ENCODE data around the gene BMPR1A.
"Not testable (repeated sequence)": the region's sequence is repeated elsewhere in the genome, so short reads cannot be mapped to it uniquely, and the experiment has no call there.

BMPR1A gene

GRCh38 chr10:86962136-86962980, 205.9 kb downstream of the BMPR1A start:
- H3K4me3 ChIP-seq (ENCODE audit: low read depth, low read length) = no peak overlapping the region

GRCh38 chr10:86962981-86963310, 206.5 kb downstream of the BMPR1A start:
- no peak overlapping the region for H3K4me3 ChIP-seq (ENCODE audit: low read depth, low read length)

DNA sequence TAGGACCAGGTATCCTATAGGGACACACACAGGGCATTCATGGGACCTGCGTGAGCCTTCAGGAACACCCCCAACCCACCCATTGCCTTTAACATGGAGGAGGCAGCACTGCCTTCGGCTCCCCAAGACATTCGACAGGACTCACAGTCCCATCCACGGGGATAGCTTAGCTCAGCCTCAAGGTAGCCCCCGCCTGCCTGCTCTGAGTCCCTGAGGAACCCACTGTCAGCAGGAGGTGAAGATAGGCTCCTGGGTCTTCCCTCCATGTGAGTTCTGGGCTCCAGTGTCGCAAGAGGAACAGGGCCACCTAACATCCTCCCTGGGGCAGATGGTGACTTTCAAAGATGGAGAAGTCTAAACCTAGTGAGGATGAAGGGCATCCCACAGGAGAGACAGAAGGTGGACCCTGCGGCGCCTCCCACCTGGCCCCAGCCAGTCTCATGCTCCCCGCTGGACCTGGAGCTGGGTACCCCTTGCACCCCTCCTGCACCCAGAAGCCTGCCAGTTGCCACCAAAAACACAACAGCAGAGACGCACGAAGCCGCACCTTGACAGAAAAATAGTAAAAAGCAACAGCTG, 207.0 kb downstream of the BMPR1A start:
- no peak overlapping the region for H3K4me3 ChIP-seq (ENCODE audit: low read depth, low read length)

DNA sequence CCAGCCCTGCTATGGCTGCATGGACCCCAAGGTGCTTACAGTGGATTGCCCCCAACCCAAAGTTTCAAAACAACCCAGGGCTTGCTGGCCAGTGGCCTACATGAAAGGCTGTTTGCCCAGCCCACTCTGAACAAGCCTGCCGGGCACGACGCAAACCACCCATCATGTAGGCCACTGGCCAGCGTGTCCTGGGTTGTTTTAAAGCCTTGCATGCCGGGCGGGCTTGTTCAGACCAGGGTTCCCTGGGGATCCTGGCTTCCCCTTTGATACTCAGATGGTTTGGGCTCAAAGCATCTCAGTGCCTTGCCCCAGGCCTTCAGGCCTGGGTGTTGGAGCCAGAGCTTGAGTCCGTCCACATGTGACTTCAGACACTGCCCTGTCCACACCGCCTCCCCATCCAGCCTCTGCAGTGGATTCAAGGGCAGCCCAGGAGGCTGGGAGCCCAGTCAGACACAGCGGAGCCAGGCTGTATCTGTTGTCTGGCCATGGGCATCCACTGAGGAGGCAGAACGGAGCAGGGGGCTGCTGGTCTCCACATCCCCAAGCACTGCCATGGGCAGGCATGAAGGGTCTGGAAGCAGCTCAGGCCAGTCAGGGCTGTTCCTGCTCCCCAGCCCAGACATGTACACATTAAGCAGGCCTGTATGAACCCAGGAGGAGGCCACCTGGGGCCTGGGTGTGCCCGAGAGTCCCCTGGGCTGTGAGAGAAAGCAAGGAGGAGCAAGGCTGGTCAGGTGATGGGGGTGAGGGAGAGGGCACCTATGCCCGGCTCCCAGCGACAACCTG, 207.8 kb downstream of the BMPR1A start:
- no peak overlapping the region for H3K4me3 ChIP-seq (ENCODE audit: low read depth, low read length)

GRCh38 chr10:86964847-86965190, 208.4 kb downstream of the BMPR1A start:
- no peak overlapping the region for H3K4me3 ChIP-seq (ENCODE audit: low read depth, low read length)

DNA sequence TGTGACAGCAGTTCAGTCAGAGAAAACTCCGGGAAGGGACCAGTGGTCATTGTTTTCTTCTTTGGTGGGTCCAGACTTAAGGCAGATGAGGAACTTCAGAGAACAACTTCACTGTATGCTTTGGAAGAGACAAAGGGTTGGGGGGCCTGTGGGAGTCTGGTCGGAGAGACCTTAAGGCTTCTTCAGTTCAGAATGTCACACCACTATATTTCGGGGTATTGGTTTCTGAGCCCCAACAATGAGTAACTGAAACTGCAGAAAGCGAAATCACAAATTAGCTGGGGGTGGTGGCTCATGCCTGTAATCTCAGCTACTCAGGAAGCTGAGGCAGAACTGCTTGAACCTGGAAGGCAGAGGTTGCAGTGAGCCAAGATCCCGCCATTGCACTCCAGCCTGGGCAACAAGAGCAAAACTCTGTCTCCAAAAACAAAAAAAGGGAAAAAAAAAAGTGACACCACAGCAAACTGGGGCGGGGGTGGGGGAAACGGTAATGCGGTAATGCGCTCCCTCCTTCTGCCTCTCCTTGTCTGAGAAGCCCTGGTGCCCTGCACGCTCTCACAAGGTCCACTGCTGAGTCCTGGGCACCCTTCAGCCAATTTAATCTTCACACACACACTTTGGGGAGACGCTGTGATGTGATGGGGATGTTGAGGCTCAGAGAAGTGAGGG, 209.7 kb downstream of the BMPR1A start:
- H3K4me3 ChIP-seq (ENCODE audit: low read depth, low read length) = no peak overlapping the region

DNA sequence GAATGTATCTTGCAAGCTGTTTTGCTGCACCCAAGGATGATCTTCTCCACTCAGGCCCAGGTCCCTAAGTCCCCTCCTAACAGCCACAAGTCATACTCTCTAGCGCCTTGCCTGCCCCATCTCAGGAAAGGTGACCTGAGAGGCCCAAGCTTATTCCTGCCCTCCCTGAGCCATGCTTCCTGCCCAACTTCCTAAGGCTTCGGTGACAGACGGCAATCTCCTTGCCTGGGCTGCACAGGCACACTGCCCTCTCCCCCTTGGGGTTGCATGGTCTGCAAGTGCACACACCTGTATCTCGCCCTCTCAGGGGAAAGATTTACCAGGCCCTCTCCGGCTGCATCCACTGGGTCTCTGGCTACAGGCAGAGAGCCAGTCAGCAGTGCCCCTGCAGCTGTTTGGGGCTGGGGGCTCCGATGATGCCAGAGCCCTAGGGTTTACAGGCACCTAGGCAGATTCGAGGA, 211.1 kb downstream of the BMPR1A start:
- no peak overlapping the region for H3K4me3 ChIP-seq (ENCODE audit: low read depth, low read length)

GRCh38 chr10:86968271-86968993, 212.0 kb downstream of the BMPR1A start, which contains the start of gene ADIRF:
Gene ADIRF (plus strand): TSS chr10:86968482. CDS start chr10:86968545, 63 bp downstream.
- H3K4me3 ChIP-seq (ENCODE audit: low read depth, low read length) = no peak within 1 kb of the TSS

- no peak overlapping the region for H3K4me3 ChIP-seq (ENCODE audit: low read depth, low read length)
Measured at GRCh38 chr10:86968994-86969355, 212.6 kb downstream of the BMPR1A start.

- H3K4me3 ChIP-seq (ENCODE audit: low read depth, low read length) = no peak overlapping the region
Measured at GRCh38 chr10:86969421-86970041, 213.1 kb downstream of the BMPR1A start.

DNA sequence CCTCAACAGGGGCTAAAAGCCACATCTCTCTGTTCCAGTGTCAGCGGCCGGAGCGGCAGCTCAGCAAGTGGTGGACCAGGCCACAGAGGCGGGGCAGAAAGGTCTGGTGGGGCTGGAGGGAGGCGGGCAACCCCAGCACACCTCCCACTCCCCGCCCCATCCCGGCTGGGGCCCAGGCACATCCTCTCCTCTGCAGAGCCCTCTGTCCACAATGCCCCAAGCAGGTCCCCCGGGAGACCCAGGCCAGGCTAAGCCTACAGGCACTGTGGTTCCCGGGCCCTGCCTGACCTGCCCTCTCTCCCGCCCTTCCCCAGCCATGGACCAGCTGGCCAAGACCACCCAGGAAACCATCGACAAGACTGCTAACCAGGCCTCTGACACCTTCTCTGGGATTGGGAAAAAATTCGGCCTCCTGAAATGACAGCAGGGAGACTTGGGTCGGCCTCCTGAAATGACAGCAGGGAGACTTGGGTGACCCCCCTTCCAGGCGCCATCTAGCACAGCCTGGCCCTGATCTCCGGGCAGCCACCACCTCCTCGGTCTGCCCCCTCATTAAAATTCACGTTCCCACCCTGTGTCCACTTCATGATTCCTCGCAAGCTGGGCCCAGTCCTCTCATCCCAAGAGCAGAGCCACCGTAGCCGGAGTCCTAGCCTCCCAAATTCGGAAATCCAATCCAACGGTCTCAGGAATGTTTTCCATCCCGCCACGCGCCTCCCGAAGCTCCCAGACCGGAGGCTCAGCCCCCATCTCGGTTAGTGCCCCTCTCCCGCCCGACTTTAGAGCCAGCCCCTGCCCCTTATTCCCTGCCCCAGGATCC, 214.0 kb downstream of the BMPR1A start:
- H3K4me3 ChIP-seq (ENCODE audit: low read depth, low read length) = peak overlapping the region; percentile 53

DNA sequence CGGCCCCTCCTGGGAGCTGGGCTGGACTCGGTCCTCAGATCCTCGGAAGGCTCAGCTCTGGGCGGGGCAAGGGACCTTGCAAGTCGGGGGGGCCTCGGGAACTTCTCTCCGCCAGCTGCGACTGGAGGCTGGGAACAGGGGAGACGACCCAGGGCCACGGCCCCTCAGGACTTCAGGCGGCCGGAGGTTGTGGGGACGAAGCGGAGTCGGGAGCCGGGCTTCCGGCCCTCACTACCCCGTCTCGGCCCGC, 214.5 kb downstream of the BMPR1A start:
- H3K4me3 ChIP-seq (ENCODE audit: low read depth, low read length) = peak overlapping the region; percentile 53

- H3K4me3 ChIP-seq (ENCODE audit: low read depth, low read length) = peak overlapping the region; percentile 53
Measured at GRCh38 chr10:86971232-86971991, 215.0 kb downstream of the BMPR1A start.

- H3K4me3 ChIP-seq (ENCODE audit: low read depth, low read length) = no peak overlapping the region
Measured at GRCh38 chr10:86972613-86973380, 216.4 kb downstream of the BMPR1A start.

GRCh38 chr10:86974484-86974883, 218.1 kb downstream of the BMPR1A start:
- no peak overlapping the region for H3K4me3 ChIP-seq (ENCODE audit: low read depth, low read length)

GRCh38 chr10:86976362-86977056, 220.1 kb downstream of the BMPR1A start:
- H3K4me3 ChIP-seq (ENCODE audit: low read depth, low read length) = no peak overlapping the region

DNA sequence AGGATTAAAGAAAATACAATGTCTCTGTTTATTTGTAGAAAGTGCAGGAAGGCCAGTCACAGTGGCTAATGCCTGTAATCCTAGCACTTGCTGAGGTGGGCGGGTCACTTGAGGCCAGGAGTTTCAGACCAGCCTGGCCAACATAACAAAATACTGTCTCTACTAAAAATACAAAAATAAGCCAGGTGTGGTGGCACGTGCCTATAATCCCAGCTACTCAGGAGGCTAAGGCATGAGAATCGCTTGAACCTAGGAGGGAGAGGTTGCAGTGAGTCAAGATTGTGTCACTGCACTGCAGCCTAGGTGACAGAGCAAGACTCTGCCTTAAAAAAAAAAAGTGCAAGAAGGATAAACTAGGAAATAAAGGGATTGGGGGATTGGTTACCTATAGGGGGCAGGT, 222.0 kb downstream of the BMPR1A start:
- H3K4me3 ChIP-seq (ENCODE audit: low read depth, low read length) = not testable (repeated sequence)

Data from iPS-11a (cell line).